ENCODE measurements around the gene SPATA6. TPM values are rescaled to one million over a fixed set of nuclear protein-coding genes. Genes with fewer than 3 reads are reported as not detected.

The SPATA6 gene
- total and polyA plus RNA-seq, 2 of the 8 experiments (the other 6 are each of a cell fraction or from before 2014, with no cell fraction given): 2.4 to 17.2 TPM

DNA sequence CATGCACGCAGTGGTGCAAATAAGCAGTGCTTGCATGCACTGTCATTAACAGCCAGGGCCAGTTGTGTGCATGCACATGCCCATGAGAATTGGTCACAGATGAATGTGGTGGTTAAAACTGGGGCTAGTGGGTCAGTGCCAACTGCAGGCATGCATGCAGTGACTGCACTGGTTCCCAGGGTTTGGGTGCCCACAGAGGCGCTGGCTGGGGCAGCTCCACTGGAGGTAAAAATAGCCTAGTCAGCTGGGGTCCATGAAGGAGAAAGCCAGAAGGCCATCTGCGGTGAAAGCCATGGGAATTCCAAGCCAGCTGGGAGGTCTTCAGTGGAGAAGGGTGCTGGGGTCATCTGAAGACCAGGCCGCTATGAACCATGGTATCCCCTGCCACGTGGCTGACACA is 179.3 kb downstream of the SPATA6 start (continued):
- TF ChIP-seq CHD1 (IDR thresholded peaks at IDR 0.05; ENCODE audit: low read depth, low read length) (no peak), SIX5 (IDR thresholded peaks at IDR 0.05; ENCODE audit: low read depth, low read length) (no peak), TCF12 (IDR thresholded peaks at IDR 0.05; ENCODE audit: low read depth, low read length) (no peak)
- TF ChIP-seq, protein P1, sequence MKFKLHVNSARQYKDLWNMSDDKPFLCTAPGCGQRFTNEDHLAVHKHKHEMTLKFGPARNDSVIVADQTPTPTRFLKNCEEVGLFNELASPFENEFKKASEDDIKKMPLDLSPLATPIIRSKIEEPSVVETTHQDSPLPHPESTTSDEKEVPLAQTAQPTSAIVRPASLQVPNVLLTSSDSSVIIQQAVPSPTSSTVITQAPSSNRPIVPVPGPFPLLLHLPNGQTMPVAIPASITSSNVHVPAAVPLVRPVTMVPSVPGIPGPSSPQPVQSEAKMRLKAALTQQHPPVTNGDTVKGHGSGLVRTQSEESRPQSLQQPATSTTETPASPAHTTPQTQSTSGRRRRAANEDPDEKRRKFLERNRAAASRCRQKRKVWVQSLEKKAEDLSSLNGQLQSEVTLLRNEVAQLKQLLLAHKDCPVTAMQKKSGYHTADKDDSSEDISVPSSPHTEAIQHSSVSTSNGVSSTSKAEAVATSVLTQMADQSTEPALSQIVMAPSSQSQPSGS (IDR thresholded peaks at IDR 0.05; ENCODE audit: low read length): no peak
- TF ChIP-seq, protein P2, sequence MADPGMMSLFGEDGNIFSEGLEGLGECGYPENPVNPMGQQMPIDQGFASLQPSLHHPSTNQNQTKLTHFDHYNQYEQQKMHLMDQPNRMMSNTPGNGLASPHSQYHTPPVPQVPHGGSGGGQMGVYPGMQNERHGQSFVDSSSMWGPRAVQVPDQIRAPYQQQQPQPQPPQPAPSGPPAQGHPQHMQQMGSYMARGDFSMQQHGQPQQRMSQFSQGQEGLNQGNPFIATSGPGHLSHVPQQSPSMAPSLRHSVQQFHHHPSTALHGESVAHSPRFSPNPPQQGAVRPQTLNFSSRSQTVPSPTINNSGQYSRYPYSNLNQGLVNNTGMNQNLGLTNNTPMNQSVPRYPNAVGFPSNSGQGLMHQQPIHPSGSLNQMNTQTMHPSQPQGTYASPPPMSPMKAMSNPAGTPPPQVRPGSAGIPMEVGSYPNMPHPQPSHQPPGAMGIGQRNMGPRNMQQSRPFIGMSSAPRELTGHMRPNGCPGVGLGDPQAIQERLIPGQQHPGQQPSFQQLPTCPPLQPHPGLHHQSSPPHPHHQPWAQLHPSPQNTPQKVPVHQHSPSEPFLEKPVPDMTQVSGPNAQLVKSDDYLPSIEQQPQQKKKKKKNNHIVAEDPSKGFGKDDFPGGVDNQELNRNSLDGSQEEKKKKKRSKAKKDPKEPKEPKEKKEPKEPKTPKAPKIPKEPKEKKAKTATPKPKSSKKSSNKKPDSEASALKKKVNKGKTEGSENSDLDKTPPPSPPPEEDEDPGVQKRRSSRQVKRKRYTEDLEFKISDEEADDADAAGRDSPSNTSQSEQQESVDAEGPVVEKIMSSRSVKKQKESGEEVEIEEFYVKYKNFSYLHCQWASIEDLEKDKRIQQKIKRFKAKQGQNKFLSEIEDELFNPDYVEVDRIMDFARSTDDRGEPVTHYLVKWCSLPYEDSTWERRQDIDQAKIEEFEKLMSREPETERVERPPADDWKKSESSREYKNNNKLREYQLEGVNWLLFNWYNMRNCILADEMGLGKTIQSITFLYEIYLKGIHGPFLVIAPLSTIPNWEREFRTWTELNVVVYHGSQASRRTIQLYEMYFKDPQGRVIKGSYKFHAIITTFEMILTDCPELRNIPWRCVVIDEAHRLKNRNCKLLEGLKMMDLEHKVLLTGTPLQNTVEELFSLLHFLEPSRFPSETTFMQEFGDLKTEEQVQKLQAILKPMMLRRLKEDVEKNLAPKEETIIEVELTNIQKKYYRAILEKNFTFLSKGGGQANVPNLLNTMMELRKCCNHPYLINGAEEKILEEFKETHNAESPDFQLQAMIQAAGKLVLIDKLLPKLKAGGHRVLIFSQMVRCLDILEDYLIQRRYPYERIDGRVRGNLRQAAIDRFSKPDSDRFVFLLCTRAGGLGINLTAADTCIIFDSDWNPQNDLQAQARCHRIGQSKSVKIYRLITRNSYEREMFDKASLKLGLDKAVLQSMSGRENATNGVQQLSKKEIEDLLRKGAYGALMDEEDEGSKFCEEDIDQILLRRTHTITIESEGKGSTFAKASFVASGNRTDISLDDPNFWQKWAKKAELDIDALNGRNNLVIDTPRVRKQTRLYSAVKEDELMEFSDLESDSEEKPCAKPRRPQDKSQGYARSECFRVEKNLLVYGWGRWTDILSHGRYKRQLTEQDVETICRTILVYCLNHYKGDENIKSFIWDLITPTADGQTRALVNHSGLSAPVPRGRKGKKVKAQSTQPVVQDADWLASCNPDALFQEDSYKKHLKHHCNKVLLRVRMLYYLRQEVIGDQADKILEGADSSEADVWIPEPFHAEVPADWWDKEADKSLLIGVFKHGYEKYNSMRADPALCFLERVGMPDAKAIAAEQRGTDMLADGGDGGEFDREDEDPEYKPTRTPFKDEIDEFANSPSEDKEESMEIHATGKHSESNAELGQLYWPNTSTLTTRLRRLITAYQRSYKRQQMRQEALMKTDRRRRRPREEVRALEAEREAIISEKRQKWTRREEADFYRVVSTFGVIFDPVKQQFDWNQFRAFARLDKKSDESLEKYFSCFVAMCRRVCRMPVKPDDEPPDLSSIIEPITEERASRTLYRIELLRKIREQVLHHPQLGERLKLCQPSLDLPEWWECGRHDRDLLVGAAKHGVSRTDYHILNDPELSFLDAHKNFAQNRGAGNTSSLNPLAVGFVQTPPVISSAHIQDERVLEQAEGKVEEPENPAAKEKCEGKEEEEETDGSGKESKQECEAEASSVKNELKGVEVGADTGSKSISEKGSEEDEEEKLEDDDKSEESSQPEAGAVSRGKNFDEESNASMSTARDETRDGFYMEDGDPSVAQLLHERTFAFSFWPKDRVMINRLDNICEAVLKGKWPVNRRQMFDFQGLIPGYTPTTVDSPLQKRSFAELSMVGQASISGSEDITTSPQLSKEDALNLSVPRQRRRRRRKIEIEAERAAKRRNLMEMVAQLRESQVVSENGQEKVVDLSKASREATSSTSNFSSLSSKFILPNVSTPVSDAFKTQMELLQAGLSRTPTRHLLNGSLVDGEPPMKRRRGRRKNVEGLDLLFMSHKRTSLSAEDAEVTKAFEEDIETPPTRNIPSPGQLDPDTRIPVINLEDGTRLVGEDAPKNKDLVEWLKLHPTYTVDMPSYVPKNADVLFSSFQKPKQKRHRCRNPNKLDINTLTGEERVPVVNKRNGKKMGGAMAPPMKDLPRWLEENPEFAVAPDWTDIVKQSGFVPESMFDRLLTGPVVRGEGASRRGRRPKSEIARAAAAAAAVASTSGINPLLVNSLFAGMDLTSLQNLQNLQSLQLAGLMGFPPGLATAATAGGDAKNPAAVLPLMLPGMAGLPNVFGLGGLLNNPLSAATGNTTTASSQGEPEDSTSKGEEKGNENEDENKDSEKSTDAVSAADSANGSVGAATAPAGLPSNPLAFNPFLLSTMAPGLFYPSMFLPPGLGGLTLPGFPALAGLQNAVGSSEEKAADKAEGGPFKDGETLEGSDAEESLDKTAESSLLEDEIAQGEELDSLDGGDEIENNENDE (IDR thresholded peaks at IDR 0.05; ENCODE audit: insufficient replicate concordance, low read length): no peak

Measured in H1 (cell line).